Measurements from ENCODE around the gene APPBP2.

DNA sequence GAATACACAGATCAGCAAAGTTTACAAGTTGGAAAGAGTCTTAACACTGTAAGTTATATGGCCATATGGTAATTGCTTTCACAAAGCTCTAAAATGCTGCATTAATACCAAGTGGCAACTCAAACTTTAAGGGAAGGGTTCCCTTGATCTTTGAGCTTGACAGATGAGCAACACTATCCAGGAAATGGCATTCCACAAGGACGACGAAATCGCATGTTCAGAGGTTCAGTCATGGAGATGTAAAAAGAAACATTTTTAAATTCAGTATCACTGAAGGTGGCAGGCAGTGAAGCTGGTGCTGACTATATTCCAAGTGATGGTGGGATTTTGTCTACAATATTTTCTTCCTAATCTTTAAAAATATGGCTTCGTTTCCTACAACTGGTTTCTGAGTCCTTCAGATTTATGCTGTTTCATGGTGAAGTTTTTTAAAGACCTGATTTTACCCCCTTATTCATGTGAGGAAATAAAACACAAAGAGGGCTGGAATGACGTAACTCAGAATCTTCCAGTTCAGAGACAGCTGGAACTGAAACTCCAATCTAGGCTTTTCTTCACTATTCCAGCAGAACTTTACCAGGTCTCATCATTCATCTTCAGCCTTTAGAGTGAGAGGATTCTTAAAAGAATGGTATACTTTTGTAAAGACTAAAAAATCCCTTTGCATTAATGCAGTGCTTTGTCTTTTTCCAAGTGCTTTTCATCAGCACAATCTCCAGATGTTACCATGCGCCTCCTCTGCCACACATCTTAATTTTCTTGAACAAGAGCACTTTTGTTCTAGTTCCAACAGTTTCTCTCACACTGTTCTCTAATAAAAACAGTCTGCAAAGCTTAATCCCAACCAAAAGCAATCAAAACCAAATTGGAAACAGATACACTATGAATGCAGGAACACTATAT, 83.5 kb downstream of the APPBP2 start:
- TF ChIP-seq, protein P1, sequence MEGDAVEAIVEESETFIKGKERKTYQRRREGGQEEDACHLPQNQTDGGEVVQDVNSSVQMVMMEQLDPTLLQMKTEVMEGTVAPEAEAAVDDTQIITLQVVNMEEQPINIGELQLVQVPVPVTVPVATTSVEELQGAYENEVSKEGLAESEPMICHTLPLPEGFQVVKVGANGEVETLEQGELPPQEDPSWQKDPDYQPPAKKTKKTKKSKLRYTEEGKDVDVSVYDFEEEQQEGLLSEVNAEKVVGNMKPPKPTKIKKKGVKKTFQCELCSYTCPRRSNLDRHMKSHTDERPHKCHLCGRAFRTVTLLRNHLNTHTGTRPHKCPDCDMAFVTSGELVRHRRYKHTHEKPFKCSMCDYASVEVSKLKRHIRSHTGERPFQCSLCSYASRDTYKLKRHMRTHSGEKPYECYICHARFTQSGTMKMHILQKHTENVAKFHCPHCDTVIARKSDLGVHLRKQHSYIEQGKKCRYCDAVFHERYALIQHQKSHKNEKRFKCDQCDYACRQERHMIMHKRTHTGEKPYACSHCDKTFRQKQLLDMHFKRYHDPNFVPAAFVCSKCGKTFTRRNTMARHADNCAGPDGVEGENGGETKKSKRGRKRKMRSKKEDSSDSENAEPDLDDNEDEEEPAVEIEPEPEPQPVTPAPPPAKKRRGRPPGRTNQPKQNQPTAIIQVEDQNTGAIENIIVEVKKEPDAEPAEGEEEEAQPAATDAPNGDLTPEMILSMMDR (IDR thresholded peaks at IDR 0.05) = no peak
- no peak for TF ChIP-seq POLR2A (IDR thresholded peaks at IDR 0.05)
